Nephron (organoid): Measurements from ENCODE around the gene KPNA6.
"Not testable (repeated sequence)": the region's sequence is repeated elsewhere in the genome, so short reads cannot be mapped to it uniquely, and the experiment has no call there.

Source experiments
- H3K27ac Mint-ChIP-seq, 3 experiments: 2 replicates each; pipeline ENCODE4 v1.8.0; 2020; ENCODE audit warnings: mixed read lengths in 3 of 3, mild to moderate bottlenecking in 2 of 3, moderate library complexity in 1 of 3
- H3K27me3 Mint-ChIP-seq: 2 replicates; pipeline ENCODE4 v1.8.0; 2021; ENCODE audit warnings: low read depth, mild to moderate bottlenecking, moderate library complexity, mixed read lengths
- H3K36me3 Mint-ChIP-seq: 2 replicates; pipeline ENCODE4 v1.8.0; 2020; ENCODE audit warnings: low read depth, mixed read lengths
- H3K4me1 Mint-ChIP-seq: 2 replicates; pipeline ENCODE4 v1.8.0; 2020; ENCODE audit warnings: mixed read lengths
- H3K4me3 Mint-ChIP-seq, 3 experiments: 2 replicates each; pipeline ENCODE4 v1.8.0; 2020; ENCODE audit warnings: mild to moderate bottlenecking in 3 of 3, mixed read lengths in 3 of 3, moderate library complexity in 2 of 3
- H3K9me3 Mint-ChIP-seq: 2 replicates; pipeline ENCODE4 v1.8.0; 2020; ENCODE audit warnings: mixed read lengths
- CTCF ChIP-seq, 3 experiments: fragments of 200-600 bp; sonication (generic); IDR thresholded peaks; one replicate each; pipeline ENCODE4 v1.5.0; 2021; ENCODE audit warnings: antibody characterized with exemption in 3 of 3; ENCODE audit not compliant: unreplicated experiment in 3 of 3

KPNA6 gene

DNA sequence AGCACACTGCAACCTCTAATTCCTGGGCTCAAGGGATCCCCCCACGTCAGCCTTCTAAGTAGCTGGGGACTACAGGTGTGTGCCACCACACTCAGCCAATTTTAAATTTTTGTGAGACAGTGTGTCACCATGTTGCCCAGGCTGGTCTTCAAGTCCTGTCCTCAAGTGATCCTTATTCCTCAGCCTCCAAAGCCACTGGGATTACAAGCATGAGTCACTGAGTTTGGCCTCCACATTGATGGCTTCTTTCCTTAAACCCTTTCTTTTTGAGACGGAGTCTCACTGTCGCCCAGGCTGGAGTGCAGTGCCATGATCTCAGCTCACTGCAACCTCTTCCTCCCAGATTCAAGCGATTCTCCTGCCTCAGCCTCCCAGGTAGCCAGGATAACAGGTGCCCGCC is 7.6 kb downstream of the KPNA6 start:
- Mint-ChIP-seq H3K4me3 (no peak overlapping the region), H3K27me3 (no peaks in the 10 kb centered on the region), H3K9me3 (no peaks in the 10 kb centered on the region), H3K4me1 (peaks cover 17% of the 10 kb centered on the region), H3K36me3 (peaks cover 8% of the 10 kb centered on the region), H3K27ac (no peak overlapping the region)
- no peak for TF ChIP-seq CTCF (IDR thresholded peaks at IDR 0.05; ENCODE audit: unreplicated experiment in 3 of 3)

DNA sequence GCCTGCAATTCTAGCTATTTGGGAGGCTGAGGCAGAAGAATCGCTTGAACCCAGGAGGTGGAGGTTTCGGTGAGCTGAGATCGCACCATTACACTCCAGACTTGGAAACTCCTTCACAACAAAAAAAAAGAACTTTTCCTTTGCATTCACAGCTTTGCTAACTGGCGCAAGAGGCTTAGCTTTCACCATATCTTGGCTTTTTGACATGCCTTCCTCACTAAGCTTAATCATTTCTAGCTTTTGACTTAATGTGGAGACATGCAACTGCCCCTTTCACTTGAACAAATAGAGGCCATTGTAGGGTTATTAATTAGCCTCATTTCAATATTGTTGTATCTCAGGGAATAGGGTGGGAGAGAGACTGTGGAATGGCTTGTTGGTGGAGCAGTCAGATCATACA is 8.7 kb downstream of the KPNA6 start:
- Mint-ChIP-seq H3K4me1 (peaks cover 16% of the 10 kb centered on the region), H3K27me3 (no peaks in the 10 kb centered on the region), H3K27ac (peak overlapping the region; percentile 39 to 80 (median 74)), H3K36me3 (peaks cover 11% of the 10 kb centered on the region), H3K9me3 (no peaks in the 10 kb centered on the region), H3K4me3 (no peak overlapping the region)
- TF ChIP-seq CTCF (IDR thresholded peaks at IDR 0.05; ENCODE audit: unreplicated experiment in 3 of 3): no peak

DNA sequence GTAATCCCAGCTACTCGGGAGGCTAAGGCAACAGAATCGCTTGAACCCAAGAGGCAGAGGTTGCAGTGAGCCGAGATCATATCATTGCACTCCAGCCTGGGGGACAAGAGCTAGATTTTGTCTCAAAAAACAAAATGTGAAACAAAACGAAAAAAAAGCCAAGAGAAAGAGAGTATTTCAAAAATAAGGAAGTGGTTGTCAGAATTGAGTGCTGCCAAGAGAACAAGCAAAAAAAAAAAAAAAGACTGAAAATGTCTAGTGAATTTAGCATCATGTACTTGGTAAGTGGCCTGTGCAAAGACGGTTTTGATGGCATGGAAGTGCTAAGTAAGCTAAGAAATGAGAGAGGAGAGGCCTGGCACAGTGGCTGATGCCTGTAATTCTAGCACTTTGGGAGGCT is 14.3 kb downstream of the KPNA6 start:
- TF ChIP-seq CTCF (IDR thresholded peaks at IDR 0.05; ENCODE audit: unreplicated experiment in 3 of 3): no peak
- Mint-ChIP-seq H3K4me3 (no peak overlapping the region), H3K9me3 (no peaks in the 10 kb centered on the region), H3K4me1 (peaks cover 11% of the 10 kb centered on the region), H3K27me3 (no peaks in the 10 kb centered on the region), H3K27ac (no peak overlapping the region), H3K36me3 (peaks cover 3% of the 10 kb centered on the region)

- H3K27ac Mint-ChIP-seq, H3K4me3 Mint-ChIP-seq, H3K36me3 Mint-ChIP-seq, H3K9me3 Mint-ChIP-seq, H3K27me3 Mint-ChIP-seq: not testable (repeated sequence)
- H3K4me1 Mint-ChIP-seq: peaks cover 11% of the 10 kb centered on the region
These were observed 15.5 kb downstream of the KPNA6 start for GRCh38 chr1:32123361-32123760.

GRCh38 chr1:32125313-32125712 is 17.5 kb downstream of the KPNA6 start:
- no peak for TF ChIP-seq CTCF (IDR thresholded peaks at IDR 0.05; ENCODE audit: unreplicated experiment in 3 of 3)

DNA sequence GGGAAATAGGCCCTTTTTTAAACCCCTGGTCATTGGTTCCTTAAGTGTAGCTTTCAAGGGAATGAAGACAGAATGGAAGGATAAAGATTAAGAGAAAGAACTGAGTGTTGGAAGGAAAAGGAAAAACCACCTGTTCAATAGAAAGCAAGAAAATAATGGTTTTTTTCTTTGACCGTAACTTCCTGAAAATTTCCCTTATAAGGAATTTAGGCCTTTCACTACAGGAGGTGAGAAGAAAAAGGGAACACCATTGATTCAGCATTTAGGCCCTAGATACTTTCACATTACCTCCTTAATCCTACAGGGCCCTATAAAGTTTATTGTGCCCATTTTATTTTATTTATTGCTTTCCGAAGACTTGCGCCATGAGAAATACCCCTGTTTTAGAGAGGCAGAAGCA is 18.9 kb downstream of the KPNA6 start:
- no peak overlapping the region for H3K27ac Mint-ChIP-seq
- H3K9me3 Mint-ChIP-seq: no peaks in the 10 kb centered on the region
- no peaks in the 10 kb centered on the region for H3K36me3 Mint-ChIP-seq

More at GRCh38 chr1:32125313-32125712, 17.5 kb downstream of the KPNA6 start:
- Mint-ChIP-seq H3K36me3 (peaks cover 3% of the 10 kb centered on the region), H3K4me1 (peaks cover 11% of the 10 kb centered on the region), H3K4me3 (no peak overlapping the region), H3K9me3 (no peaks in the 10 kb centered on the region), H3K27ac (no peak overlapping the region), H3K27me3 (no peaks in the 10 kb centered on the region)

More for the DNA sequence above, 18.9 kb downstream of the KPNA6 start:
- no peak overlapping the region for H3K4me3 Mint-ChIP-seq
- TF ChIP-seq CTCF (IDR thresholded peaks at IDR 0.05; ENCODE audit: unreplicated experiment in 3 of 3): no peak
- no peaks in the 10 kb centered on the region for H3K27me3 Mint-ChIP-seq
- H3K4me1 Mint-ChIP-seq: peaks cover 5% of the 10 kb centered on the region
